ENCODE measurements around the gene ROR2. TPM values are rescaled to one million over a fixed set of nuclear protein-coding genes. Genes with fewer than 3 reads are reported as not detected.

Gene ROR2
- total RNA-seq, 1 experiment from 2014 or later: 2.7 TPM

GRCh38 chr9:91775708-91776028 is 174.4 kb downstream of the ROR2 start:
- Histone ChIP-seq H3K27ac (ENCODE audit: insufficient read length, low read depth, low read length) (no peak overlapping the region), H2BK5ac (ENCODE audit: insufficient read length, low read length) (no peak overlapping the region), H2AK5ac (ENCODE audit: insufficient read length, low read length) (no peak overlapping the region), H2BK120ac (ENCODE audit: low read depth, low read length, poor library complexity, severe bottlenecking) (no peak overlapping the region), H4K8ac (replicated peaks; ENCODE audit: insufficient read length, low read depth, low read length) (no peak overlapping the region), H4K91ac (ENCODE audit: insufficient read length, low read depth, low read length) (no peak overlapping the region), H3K56ac (ENCODE audit: insufficient read length, low read depth, low read length) (no peak overlapping the region), H3K23ac (ENCODE audit: insufficient read length, low read depth, low read length) (no peak overlapping the region), H3K79me2 (ENCODE audit: insufficient read depth, low read length) (no peaks in the 10 kb centered on the region), H4K5ac (ENCODE audit: insufficient read length, low read depth, low read length) (no peak overlapping the region), H3K4me1 (ENCODE audit: insufficient read depth, low read length) (no peaks in the 10 kb centered on the region), H3K79me1 (ENCODE audit: insufficient read depth, low read depth, low read length, poor library complexity, severe bottlenecking) (no peaks in the 10 kb centered on the region), H2BK20ac (ENCODE audit: low read depth, low read length, poor library complexity, severe bottlenecking) (no peak overlapping the region), H3T11ph (ENCODE audit: low read length) (no peak overlapping the region), H3K18ac (ENCODE audit: insufficient read length, low read depth, low read length) (no peak overlapping the region), H3K23me2 (ENCODE audit: insufficient read length, low read depth, low read length, poor library complexity, severe bottlenecking) (no peaks in the 10 kb centered on the region), H3K14ac (ENCODE audit: insufficient read depth, low read length) (no peak overlapping the region), H3K9ac (ENCODE audit: extremely low read depth, insufficient read length, low read length) (no peak overlapping the region), H2BK12ac (ENCODE audit: insufficient read length, low read depth, low read length) (no peak overlapping the region), H3K4me2 (ENCODE audit: insufficient read depth, insufficient read length, low read length) (no peak overlapping the region), H3K27me3 (ENCODE audit: insufficient read depth, low read length) (no peaks in the 10 kb centered on the region), H2BK15ac (ENCODE audit: low read depth, low read length) (no peak overlapping the region), H2AFZ (ENCODE audit: low read length) (no peak overlapping the region), H3K4ac (ENCODE audit: low read depth, low read length) (no peak overlapping the region), H3K9me3 (ENCODE audit: control insufficient read depth, low read depth, low read length) (no peaks in the 10 kb centered on the region), H4K20me1 (ENCODE audit: control insufficient read depth, insufficient read depth, insufficient read length) (no peaks in the 10 kb centered on the region)
- Mint-ChIP-seq H3K36me3 (ENCODE audit: insufficient read depth in 1 of 3, low read depth in 3 of 3) (no peaks in the 10 kb centered on the region; a peak in 1 of 7 replicates), H3K9me3 (no peaks in the 10 kb centered on the region), H3K27me3 (ENCODE audit: low read depth) (peaks cover 8% of the 10 kb centered on the region; the same call in 1 of the 2 replicates), H3K27ac (no peak overlapping the region), H3K4me1 (peaks cover 6 to 19% of the 10 kb centered on the region in 2 experiments), H3K4me3 (no peak overlapping the region)
- no peak for DNase-seq
- no CpG with 5 or more reads among the region's 4 CpGs for WGBS (ENCODE audit: extremely low coverage, insufficient read length, low lambda C conversion rate)
- TF ChIP-seq CTCF (conservative IDR thresholded peaks at IDR 0.05): no peak
